GM03348 (cell line): ENCODE results near the gene AP2A1.
A peak's percentile ranks its signal among the peaks of the same experiment; 100 is the strongest.

ENCODE experiments used
- DNase-seq: peaks from one replicate; pipeline ENCODE4 v3.0.0; 2012; ENCODE audit warnings: low spot score

Gene AP2A1

DNA sequence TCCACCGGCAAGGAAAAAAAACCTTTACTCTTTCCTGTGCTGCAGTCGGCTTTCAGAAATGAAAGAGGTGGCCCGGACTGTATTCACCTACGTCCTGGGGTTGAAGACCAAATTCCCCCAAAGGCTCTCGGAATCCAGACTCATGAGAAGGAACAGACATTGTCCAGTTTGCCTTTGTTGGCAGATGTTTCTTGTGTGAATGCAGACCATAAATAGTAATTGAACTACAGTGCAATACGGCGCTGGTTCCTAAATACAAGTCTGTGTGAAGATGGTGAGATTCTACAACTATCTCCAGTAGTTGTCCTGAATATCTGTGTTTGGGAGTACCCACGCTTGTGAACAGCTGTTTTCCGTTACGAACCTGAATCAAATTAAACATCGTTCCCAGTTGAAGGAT is 72.9 kb downstream of the AP2A1 start:
- DNase-seq = no peak

GRCh38 chr19:49840321-49840720 is 73.5 kb downstream of the AP2A1 start:
- DNase-seq = no peak

- no peak for DNase-seq
These were observed 74.0 kb downstream of the AP2A1 start for GRCh38 chr19:49840736-49841249.

GRCh38 chr19:49843265-49843664 is 76.5 kb downstream of the AP2A1 start:
- DNase-seq = no peak

- no peak for DNase-seq
These were observed 77.6 kb downstream of the AP2A1 start for GRCh38 chr19:49844138-49845095.

- no peak for DNase-seq
These were observed 78.6 kb downstream of the AP2A1 start for GRCh38 chr19:49845414-49845813.

- DNase-seq = no peak
These were observed 79.6 kb downstream of the AP2A1 start for GRCh38 chr19:49846408-49846807.

GRCh38 chr19:49847731-49848696 is 81.2 kb downstream of the AP2A1 start:
- peak; percentile 41 for DNase-seq

- DNase-seq = no peak
These were observed 82.1 kb downstream of the AP2A1 start for GRCh38 chr19:49848938-49849337.

DNA sequence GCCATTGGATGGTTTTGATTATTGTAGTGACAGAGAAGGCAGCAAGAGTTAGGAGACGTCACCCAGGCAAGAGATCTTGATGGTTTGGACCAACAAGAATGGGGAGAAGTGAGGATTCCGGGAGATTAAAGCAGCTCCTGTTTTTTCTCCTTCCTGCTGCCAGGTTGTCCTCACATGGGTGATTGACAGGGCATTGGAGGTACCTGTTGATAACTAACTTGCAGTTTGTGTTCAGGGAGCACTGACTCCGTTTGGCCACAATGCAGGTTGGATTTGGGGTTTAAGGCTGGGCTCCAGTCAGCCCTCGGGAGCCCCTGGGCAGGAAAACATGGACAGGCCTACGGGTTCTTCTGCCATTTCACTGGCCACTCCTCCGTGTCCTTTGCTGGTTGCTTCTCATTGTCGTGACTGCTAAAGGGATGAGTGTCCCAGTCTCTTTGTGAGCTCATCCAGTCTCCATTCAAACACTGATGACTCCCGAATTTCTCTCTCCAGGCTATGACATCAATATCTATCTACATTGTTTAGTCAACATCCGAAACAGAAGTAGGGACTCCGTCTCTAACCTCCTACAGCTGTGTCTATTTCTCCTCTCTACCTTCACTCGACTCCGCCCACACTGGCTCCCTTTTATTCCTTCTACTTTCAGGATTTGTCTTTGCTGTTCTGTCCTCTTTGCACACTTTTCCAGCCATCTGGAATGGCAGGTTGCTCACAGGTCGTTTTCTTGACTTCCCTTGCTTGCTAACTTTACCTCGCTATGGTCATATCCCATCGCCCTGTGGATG is 82.8 kb downstream of the AP2A1 start:
- no peak for DNase-seq

GRCh38 chr19:49850221-49850486 is 83.4 kb downstream of the AP2A1 start:
- no peak for DNase-seq

DNA sequence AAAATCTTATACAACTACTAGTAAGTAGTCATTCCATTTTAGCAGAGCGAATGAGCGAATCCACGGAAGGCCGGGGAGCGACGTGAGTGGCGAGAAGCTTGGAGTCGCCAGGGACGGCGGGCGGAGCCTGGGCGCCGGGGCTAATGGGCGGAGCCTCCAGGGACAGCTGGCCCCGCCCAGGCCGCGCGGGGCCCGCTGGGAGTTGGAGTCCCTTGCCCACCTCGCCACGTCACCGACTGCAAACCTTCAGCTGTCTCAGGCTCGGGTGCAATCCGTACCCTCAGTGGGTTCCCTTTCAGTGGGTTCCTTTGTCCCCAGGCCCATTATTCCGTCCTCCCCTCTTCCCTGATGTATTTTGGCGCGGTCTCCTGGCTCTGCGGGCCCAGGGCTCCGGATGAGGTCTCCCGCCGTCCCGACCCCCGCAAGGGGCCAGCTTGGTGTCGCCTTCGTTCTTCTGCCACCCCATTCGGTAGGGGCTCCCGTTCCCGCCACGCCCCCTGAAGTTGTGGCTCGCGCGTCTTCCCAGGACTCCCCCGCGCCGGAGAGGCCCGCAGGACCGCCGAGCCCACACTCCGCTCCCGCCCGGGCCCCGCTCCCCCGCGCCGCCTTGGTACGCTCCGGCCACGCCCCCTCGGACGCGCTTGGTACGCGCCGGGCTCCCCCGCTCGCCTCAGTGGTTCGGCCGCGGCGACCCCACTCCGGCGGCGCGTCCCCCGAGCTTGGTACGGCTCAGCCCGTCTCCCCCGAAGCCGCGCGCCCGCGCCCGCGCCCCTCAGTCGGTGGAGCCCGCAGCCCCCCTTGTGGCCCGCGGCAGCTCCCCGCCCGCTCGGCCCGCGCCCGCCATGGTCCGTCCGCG is 83.9 kb downstream of the AP2A1 start, which contains the start of gene PTOV1:
PTOV1 (plus strand) TSS at position 673 of the 856 bp plus-strand sequence.
- peak; percentile 98 for DNase-seq

DNA sequence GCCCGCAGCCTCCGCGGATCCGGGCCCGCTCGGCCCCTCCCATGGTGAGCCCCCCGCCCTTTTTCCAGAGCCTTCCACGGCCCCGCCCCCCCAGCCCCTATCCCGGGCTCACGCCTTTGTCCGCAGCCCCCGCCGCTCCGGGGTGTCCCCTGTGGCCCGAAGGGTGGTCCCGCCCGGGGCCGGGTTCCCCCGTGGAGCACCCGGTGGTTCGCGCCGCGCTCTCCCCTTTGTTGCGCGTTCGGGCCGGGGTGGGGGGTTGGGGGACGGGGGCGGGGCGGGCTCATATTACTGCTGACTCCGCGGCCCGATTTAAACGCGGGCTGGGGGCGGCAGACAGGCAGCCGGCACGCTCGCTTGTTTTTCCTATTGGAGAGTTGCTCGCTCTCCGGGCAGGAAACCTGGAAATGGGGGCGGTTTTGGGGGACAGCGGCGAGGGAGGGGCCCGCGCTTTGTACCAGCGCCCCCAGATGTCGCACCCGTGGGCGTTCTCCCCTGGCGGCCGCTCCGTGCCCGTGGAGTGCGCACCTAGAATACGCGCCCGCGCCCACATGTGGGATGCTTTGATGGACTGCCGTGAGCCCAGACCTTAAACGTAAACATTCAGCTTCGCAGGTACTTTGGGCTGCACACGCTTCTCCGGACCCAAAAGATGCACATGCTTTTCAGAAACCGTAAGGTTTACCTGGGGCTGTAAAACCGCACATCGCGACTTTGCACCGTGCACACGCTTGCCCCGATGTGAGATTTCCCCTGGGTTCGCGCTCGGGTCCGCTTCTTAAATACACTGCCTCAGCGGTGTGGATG is 84.9 kb downstream of the AP2A1 start:
- DNase-seq = peak; percentile 66

DNA sequence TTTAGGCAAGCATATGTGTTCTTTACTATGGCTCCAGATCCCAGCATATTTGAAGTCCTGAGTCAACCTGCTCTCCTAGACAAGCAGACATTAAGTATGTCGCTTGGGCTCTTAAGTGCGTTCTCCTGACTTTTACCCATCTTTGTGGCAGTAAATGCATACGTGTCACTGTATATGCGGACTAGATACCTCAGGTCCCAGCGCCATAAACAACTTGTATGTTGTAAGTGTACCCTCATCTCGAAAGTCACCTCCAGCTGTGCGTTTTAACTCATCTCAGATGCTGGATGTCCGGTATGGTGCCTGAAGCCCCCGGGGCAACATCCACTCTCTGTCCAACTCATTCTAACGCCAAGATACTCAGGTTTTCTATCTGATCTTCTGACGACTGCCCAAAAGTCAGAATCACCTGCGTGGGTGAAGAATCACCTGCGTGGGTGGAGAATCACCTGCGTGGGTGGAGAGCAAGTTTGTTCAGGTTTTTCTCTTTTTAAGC is 85.9 kb downstream of the AP2A1 start:
- no peak for DNase-seq

DNA sequence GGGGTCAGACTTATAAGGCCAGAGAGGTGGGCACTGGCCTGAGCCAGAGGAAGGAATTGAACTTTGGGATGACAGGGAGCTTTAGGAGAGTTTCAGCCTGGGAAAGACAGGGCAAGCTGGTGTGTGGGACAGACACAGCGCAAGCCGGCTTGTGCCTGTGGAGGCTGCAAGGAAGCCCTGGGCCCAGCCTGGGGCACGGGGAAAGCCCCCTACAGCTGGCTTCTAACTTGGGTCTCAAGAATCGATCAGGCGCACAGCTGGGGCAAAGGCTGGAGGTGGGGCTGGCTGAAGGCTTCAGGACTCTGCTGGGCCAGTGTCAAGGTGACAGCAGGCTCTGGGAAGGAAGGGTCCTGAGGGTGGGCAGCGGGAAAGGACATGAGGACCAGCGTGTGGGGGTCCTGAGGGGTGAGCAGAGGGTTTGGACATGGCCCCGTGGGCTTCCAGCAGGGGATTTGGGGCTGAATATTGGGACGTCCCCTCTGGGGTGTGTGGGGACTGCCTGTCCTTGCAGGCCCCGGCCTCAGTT is 87.1 kb downstream of the AP2A1 start:
- DNase-seq = no peak

DNA sequence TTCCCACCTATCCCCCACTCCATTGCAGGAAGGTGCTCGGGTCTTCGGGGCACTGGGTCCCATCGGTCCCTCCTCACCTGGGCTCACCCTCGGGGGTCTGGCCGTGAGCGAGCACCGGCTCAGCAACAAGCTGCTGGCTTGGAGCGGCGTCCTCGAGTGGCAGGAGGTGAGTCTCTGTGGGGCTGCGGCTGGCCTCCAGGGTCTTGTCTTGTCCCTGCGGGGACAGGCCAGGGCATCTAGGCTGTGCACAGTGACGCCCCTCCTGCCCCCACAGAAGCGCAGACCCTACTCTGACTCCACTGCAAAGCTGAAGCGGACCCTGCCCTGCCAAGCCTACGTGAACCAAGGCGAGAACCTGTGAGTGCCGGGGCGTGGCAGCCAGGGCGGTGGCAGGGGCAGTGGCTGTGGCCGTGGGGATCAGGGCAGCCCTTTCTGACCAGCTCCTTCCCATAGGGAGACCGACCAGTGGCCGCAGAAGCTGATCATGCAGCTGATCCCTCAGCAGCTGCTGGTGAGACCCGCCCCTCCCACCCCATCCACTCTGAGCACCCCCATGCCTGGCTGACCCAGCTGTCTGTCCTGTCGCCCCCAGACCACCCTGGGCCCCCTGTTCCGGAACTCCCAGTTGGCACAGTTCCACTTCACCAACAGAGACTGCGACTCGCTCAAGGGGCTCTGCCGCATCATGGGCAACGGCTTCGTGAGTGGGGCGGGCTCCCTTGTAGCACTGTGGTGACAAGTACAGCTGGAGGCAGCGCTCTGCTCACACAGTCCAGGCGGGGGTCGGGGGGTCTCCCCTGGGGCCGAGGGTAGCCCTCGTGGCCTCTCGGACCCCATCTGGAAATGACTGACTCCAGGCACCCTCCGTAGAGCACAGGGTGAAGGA is 87.8 kb downstream of the AP2A1 start:
- no peak for DNase-seq

- DNase-seq = no peak
These were observed 88.5 kb downstream of the AP2A1 start for GRCh38 chr19:49855277-49855675.
